HFF-Myc (cell line): Measurements from ENCODE around the gene ZDHHC8.

ENCODE experiments used
- DNase-seq: peaks from one replicate; pipeline ENCODE4 v3.0.0-alpha.2; 2011; ENCODE audit warnings: low read depth; ENCODE audit errors: extremely low read depth
- H3K4me3 ChIP-seq: replicated peaks from 2 replicates; pipeline ENCODE4 v1.5.1; 2011; ENCODE audit warnings: low read depth, mild to moderate bottlenecking, control low read depth, low read length
- TF ChIP-seq, protein P1 (sequence below): IDR thresholded peaks from 2 replicates; pipeline ENCODE4 v1.5.1; 2012; ENCODE audit warnings: mild to moderate bottlenecking, low read depth, low read length, control low read depth; ENCODE audit errors: missing control alignments

Gene ZDHHC8

GRCh38 chr22:20154602-20155187 lies 23.1 kb downstream of the ZDHHC8 start:
- TF ChIP-seq, protein P1, sequence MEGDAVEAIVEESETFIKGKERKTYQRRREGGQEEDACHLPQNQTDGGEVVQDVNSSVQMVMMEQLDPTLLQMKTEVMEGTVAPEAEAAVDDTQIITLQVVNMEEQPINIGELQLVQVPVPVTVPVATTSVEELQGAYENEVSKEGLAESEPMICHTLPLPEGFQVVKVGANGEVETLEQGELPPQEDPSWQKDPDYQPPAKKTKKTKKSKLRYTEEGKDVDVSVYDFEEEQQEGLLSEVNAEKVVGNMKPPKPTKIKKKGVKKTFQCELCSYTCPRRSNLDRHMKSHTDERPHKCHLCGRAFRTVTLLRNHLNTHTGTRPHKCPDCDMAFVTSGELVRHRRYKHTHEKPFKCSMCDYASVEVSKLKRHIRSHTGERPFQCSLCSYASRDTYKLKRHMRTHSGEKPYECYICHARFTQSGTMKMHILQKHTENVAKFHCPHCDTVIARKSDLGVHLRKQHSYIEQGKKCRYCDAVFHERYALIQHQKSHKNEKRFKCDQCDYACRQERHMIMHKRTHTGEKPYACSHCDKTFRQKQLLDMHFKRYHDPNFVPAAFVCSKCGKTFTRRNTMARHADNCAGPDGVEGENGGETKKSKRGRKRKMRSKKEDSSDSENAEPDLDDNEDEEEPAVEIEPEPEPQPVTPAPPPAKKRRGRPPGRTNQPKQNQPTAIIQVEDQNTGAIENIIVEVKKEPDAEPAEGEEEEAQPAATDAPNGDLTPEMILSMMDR, result no peak
- H3K4me3 ChIP-seq, result peak overlapping the region; percentile 20
- DNase-seq, result no peak

DNA sequence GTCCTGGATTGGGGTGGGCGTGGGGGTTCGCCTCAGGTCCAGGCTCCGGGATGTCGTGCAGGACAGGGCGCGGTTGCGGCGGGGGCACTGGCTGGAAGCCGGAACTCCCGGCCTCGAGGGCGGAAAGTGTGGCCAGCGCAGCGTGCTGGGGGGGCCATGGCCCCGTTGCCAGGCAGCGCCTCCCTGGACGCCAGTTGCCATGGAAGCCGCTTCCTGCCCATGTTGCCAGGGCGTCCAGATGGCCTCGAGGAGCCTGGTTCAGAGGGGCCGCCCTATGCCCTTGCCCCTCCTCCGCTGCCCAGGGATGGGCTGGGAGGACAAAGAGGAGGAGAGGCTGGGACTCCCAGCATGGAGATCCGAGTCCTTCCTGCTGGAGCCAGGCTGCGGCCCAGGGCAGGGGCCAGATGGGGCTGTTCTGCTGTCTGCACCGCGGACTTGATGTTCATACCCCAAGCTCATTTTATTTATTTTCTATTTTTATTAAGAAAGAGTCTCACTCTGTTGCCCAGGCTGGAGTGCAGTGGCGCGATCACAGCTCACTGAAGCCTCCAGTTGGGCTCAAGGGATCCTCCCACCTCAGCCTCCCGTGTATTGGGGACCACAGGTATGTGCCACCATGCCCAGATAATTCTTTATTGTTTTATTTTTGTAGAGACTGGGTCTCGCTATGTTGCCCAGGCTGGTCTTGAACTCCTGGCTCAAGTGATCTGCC lies 23.9 kb downstream of the ZDHHC8 start:
- H3K4me3 ChIP-seq, result peak overlapping the region; percentile 20
- peak; percentile 30 for DNase-seq
- TF ChIP-seq, protein P1, result no peak

DNA sequence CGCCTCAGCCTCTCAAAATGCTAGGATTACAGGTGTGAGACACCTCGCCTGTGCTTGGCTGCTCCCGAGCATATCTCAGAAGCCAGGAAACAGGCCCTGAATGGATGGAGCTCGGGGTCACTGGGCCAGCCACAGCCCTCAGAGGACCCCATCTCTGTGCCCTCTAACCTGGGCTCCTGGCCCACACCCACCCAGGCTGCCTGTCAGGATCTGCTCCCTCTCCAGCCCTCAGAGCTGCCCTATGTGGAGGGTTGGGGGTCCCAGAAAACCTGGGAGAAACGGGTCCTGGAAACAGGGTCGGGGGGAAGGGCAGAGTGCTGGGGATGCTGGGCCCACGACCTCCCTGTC lies 24.4 kb downstream of the ZDHHC8 start:
- no peak overlapping the region for H3K4me3 ChIP-seq
- DNase-seq, result no peak
- TF ChIP-seq, protein P1, result no peak

DNA sequence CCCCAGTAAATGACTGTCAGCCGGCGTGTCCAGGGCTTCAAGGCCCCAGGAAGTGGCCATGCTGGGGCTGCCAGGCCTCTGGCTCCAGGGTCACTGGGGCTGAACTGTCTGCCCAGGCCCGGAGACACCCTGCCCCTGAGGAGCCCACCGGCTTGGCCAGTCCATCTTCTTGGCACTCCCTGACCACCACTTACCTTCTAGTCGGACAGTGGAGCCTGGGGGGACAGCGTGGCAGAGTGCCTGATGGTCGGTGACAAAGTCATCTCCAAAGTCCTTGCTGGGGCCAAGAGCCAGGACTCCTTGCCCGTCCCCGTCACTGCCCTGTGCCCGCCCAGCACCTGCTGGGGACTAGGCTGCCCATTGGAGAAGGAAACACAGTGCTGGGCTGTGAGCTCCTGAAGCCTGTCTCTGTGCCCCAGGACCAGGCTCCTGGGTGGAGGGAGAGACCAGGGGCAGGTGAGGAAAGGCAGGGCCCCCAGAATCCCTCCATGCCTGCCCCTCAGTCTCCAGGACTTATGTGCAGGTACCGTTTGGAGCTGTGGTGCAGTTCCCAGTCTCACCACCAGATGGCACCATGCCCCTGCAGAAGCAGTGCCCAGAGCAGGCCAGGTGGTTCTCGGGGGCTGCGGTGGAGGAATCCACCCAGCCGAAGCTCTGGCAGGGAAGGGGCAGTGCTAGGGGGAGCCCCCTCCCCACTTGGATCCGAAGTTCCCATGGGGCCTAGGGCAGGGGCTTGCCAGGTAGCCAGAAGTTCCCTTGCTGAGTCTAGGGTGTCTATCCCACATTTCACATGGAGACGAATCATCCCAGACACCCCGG lies 25.2 kb downstream of the ZDHHC8 start:
- TF ChIP-seq, protein P1, result peak; percentile 98
- no peak overlapping the region for H3K4me3 ChIP-seq
- peak; percentile 39 for DNase-seq

- TF ChIP-seq, protein P1, result no peak
- no peak overlapping the region for H3K4me3 ChIP-seq
- no peak for DNase-seq
Observed at GRCh38 chr22:20157430-20158183, 26.0 kb downstream of the ZDHHC8 start.

- TF ChIP-seq, protein P1, result no peak
- no peak for DNase-seq
- no peak overlapping the region for H3K4me3 ChIP-seq
Observed at GRCh38 chr22:20158391-20159036, 26.9 kb downstream of the ZDHHC8 start.
